Mammary epithelial cell (primary cell): ENCODE data around the gene CBLN3.

ENCODE experiments used
- CTCF ChIP-seq, 2 donors: IDR thresholded peaks in 1 of 2; conservative IDR thresholded peaks in 1 of 2; 2 replicates each; pipeline ENCODE4 v1.5.1; 2011 to 2012; ENCODE audit warnings: inconsistent platforms in 2 of 2, low read length in 2 of 2, mild to moderate bottlenecking in 2 of 2, control low read depth in 1 of 2, low read depth in 1 of 2; ENCODE audit not compliant: insufficient read depth in 1 of 2; ENCODE audit errors: extremely low read depth in 1 of 2
- EZH2 ChIP-seq: IDR thresholded peaks from 2 replicates; pipeline ENCODE4 v1.6.1; 2012; ENCODE audit warnings: low read length, inconsistent platforms, borderline replicate concordance

GRCh38 chr14:24465805-24466204, 36.3 kb upstream of the CBLN3 start:
- TF ChIP-seq CTCF (conservative IDR thresholded peaks at IDR 0.05 in 1 of 2, IDR thresholded peaks at IDR 0.05 in 1 of 2; ENCODE audit: extremely low read depth in 1 of 2, insufficient read depth in 1 of 2, low read depth in 1 of 2, low read length in 2 of 2) (no peak), EZH2 (no peak)
